GM18498 (cell line): ENCODE data around the gene COA6.
A peak's percentile ranks its signal among the peaks of the same experiment; 100 is the strongest.

Experiments
- ATAC-seq: cut with Tn5 transposase; IDR thresholded peaks from one replicate; pipeline ENCODE4 v1.9.1; 2021; ENCODE audit warnings: mild to moderate bottlenecking, moderate library complexity; ENCODE audit not compliant: unreplicated experiment

Gene COA6, protein sequence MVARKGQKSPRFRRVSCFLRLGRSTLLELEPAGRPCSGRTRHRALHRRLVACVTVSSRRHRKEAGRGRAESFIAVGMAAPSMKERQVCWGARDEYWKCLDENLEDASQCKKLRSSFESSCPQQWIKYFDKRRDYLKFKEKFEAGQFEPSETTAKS

DNA sequence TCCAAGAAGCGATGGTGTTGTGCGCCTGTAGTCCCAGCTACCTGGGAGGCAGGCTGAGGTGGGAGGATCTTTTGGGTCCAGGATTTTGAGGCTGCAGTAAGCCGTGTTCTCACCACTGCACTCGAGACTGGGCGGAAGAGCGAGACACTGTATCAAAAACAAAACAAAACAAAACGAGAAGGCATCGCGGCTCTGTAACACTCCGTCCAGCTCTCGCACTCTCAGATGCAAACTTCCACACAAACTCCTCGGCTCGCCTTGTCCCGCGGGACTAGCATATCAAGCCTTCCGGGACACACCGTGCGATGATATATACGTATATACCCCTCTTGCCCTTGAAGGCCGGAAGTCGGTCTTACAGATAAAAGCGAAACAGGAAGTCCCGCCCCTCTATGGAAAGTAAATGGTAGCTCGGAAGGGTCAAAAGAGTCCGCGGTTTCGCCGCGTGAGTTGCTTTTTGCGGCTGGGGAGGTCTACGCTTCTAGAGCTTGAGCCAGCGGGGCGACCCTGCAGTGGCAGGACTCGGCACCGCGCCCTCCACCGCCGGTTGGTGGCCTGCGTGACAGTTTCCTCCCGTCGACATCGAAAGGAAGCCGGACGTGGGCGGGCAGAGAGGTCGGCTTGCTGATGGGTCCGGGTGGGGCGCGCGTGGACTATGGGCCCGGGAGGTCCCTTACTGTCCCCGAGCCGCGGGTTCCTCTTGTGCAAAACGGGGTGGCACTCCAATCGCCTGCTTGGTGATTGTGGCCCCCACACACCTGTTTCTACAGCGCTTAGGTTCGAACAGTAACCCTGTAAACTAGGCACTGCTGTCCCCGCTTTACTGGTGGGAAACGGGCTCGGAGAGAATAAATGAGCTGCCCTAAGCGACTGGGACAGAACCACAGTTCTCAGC lies at the start of gene COA6:
COA6 (plus strand) TSS at position 393 of the 895 bp plus-strand sequence; CDS start at position 404, 11 bp downstream.
- ATAC-seq, result peak; percentile 92

DNA sequence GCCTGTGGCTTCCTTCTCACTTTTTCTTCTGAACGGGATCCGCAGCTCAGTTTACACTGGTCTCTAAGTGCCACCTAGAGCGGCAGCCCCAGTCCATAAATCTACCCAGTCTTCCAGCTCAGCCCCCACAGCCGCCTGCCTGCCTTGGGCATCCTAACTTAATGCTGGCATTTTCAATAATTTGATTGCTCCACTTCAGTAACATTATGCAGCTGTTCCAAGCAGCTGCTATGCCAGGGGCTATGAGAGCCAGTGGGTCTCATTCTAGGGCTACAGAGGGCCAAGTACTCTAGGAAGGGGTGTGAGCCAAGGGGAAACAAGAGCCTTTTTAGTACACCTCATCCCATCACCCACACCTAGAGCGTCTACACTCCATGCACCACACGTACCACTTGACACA lies 48.4 kb upstream of the COA6 start:
- ATAC-seq, result no peak

DNA sequence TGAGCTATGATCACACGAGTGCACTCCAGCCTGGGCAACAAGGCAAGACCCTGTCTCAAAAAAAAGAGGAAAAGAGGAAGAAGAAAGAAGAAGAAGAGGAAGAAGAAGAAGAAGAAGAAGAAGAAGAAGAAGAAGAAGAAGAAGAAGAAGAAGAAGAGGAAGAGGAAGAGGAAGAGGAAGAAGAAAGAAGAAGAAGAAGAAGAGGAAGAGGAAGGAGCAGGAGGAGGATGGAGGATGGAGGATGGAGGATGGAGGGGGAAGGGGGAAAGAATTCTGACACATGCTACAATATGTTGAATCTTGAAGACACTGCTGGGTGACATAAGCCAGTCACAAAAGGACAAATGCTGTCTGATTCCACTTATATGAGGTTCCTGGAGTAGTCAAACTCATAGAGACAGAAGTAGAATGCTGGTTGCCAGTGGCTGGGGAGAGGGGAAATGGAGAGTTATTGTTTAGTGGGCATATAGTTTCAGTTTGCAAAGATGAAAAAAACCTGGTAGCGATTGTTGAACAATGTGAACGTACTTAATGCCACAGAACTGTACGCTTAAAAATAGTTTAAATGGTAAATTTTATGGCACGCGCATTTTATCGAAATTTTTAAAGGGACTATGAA lies 47.3 kb upstream of the COA6 start:
- ATAC-seq, result peak; percentile 6

DNA sequence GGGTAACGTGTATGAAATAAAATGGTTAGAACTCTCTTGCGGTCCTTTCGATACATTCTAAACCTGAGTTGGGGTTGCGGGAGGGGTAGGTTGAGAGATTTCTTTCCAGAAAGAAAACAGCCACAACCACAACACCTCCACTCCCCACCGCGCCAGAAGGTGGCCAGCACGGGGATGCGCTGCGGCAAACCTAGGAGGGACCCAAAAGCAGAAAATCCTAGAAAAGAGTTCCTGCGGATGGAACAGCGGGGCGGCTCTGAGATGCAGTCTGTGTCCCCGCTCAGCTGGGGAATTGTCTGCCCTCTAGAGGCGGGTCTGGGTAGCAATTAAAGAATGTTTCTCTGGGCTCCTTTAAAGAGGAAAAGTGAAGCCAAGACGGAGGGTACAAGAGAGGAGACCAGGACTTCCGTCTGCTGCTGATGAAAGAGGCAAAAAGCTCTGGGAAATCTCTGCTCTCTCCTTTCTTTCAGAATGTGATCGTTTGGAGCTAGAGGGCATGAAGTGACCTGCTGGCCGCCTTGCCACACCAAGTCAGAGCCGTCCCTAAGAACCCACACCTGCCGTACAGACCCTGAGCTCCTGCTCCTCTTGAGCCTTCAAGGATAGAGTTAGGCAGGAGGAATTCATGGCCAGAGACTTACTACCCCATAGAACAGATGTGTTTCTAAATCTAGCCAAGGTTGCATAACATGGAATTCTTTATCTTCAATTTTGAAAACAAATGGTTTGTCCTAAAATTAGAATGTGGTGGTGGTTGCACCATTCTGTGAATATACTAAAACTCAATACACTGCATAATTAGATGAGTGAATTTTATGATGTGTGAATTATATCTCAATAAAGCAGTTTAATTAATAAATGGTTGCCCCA lies 46.5 kb upstream of the COA6 start:
- peak; percentile 81 for ATAC-seq

DNA sequence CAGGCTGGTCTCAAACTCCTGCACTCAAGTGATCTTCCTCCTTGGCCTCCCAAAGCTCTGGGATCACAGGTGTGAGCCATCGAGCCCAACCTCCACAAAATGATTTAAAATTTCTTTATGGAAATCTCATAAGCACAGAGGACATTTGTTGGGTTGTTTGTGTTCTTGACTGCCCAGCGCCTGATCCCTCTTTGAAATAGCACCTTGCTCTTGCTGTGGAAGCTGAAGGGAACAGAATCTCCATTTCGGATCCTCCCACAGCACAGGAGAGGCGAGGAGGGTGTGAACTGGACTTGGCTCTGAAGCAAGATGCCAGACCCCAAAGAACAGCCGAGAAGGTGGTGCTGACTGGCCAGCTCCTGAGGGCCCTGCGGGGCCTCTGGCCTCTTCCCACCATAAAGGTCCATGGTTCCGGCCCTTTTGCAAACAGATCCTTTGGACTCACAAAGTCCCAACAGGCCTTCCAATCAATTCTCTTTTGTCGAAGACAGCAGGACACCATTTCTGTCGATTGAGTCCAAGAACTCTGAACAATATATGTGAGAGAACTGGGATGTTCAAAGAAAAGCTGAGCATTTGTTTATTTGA lies 45.6 kb upstream of the COA6 start:
- ATAC-seq, result no peak

DNA sequence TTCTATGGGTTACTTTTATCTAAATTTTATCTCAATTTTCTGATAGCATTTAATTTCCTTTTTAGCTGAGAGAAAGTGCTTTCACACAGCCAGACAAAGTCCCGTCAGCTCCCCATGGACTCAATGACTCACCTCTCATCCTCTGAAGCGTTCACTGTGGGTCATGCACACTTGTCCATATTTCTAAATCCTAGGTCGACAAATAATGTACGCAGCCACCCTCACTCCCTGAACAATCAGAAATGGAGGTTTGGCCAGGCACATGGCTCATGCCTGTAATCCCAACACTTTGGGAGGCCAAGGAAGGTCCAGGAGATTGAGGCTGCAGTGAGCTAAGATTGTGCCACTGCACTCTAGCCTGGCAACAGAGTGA lies 42.4 kb upstream of the COA6 start:
- ATAC-seq, result no peak

DNA sequence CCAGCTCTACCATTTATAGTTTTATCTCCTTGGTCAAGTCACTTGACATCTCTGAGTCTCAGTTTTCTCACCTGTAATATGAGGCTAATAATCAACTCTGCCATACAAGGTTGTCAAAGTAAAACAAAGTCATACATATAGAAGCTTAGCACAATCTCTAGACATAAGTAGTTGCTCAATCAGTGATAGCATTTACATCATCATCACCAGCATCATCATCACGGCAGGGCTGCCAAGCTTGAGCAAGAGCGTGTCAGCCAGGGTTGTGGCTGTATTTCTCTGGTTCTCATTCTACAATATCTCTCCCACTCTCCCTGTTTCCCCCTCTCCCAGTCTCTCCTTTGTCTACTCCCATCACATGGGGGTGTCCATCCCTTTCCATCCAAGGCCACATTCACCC lies 41.7 kb upstream of the COA6 start:
- no peak for ATAC-seq

DNA sequence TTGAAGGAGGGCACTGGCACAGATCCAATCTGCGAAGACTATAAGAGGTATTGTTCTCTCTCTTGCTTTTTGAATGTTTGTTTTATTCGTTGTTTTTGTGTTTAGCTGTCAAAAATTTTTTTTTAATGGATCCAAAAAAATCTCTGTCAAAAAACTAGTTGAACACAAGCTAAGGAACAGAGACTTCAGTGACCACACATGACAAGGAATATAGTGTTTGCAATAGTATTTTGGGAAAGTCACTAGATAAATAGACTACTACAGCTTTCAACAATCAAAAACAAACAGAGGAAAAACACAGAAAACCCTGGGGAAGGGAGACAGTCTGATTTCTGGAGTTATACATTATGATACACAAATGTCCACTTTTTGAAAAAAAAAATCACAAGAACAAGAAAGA lies 36.9 kb upstream of the COA6 start:
- ATAC-seq, result no peak

DNA sequence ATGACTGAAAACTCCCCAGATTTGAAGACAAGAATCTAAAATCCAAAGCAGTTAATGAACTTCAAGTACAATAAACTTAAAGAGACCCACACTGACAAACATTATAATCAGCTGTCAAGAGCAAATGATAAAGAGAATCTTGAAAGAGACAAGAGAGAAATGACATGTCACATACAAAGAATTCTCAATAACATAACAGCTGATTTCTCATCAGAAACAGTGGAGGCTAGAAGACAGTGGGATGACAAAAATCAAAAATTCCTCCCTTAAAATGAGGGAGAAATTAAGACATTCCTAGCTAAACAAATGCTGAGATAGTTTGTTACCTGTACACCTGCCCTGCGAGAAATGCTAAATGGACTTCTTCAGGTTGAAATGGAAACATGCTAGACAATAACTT lies 36.0 kb upstream of the COA6 start:
- no peak for ATAC-seq

DNA sequence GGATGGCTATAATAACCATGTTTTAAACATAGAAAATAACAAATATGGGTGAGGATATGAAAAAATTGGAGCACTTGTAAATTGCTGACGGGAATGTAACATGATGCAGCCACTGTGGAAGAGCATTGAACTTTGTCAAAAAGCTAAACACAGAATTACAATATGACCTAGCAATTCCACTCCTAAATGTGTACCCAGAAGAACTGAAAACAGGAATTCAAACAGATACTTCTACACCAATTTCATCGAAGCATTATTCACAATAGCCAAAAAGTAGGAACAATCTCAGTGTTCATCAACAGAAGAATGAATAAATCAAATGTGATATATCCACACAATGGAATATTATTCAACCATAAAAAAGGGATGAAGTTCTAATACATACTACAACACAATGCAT lies 32.7 kb upstream of the COA6 start:
- no peak for ATAC-seq

DNA sequence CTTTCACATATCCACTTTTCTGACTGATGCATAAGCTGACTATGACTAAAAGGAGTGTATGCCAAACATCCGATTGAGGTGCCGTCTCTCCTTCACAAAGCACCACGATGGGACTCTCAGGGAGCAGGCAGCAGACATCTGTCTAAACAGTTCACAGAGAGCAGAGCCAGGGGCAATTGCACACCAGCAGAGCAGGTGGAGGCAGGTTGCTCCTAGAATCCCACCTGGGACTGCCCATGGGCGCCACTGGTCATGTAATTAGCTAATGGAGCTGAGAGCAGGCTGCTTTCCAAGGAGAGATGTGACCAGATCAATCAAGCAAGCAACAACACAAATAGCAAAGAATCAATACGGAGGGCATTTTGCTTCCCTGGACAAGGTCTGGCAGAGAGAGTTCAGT lies 30.5 kb upstream of the COA6 start:
- ATAC-seq, result no peak

DNA sequence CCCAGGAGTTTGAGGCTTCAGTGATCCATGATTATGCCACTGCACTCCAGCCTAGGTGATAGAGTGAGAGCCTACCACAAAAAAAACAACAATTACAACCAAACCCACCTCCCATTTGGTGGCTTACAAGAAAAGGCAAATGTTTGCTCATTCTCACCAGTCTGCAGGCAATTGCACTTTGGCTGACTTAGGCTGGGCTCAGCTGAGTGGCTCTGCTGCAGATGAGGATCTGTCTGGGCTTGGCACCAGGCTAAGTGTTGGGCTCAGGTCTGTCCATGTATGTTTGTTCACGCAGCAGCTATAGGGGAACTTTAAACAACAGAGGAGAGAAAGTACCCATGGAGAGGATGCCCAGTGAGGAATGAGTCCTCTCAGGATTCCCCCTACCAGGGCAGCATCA lies 28.0 kb upstream of the COA6 start:
- ATAC-seq, result no peak

DNA sequence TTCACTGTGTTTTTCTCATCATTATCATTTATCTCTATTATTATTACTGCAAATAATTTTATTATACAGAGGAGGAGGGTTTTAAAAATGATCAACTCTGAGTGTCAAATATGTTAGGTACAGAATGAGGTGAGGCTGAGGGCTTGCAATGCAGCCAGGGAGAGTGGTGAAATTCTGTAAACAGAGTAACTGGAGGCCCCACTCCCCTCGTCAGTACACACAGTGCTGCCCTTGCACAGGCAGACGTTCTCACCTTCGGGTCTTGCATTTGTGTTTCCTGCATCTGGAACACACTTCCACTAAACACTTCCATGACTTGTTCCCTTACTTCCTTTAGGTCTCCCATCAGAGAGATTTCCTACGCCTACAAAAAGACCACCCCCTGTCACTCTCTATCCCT lies 24.3 kb upstream of the COA6 start:
- no peak for ATAC-seq

DNA sequence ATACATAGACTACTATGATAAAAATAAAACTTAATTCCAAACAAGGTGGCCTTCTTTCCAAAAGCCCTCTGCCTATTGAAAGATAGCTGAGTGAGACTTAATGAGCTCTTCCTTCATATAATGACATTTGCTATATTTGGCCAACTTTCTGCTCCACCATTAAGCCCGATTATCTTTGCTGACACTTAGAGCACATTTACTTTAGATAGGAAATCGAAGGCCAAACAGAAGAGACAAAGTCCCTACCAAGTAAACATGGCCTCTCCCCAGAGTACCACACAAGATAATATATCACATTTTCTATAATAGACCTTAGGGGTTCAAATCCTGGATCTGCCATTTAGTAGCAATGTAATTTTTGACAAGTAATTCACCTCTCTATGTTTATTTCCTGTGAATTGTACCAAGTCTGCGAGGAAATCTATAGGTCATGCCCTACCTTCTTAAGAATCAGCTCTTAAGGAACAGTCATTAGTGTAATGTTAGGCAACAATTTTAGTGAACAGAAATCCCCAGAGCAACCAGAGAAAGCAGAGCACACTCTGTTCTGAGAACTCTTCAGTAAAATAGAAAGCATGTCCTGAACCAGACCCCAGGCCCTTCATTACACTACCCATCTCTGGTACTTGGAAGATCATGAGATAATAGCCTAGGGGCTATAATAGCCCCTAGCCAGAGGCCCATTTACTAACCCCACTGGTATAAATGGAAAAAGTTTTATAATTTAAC lies 17.3 kb upstream of the COA6 start:
- ATAC-seq, result no peak

DNA sequence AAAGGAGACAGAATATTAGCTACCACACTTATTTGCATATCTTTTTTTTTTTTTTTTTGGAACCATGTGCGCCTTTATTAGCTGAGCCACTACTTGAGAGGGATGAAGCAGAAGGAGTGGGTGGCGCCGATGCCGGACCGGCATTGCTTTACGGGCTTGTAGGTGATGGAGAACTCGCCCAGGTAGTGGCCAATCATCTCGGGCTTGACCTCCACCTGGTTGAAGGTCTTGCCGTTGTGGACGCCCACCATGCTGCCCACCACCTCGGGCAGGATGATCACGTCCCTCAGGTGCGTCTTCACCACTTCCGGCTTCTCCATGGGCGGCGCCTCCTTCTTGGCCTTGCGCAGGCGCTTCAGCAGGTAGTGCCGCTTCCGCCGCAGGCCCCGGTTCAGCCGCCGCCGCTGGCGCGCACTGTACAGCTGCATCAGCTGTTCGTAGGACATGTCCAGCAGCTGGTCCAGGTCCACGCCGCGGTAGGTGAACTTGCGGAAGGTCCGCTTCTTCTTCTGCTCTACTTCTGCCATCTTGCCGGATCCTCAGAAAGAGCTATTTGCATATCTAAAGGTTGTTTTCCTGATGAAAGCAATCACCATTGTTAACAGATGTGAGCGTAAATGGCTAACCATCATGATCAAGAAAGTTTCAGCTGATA lies 16.5 kb upstream of the COA6 start:
- peak; percentile 66 for ATAC-seq

DNA sequence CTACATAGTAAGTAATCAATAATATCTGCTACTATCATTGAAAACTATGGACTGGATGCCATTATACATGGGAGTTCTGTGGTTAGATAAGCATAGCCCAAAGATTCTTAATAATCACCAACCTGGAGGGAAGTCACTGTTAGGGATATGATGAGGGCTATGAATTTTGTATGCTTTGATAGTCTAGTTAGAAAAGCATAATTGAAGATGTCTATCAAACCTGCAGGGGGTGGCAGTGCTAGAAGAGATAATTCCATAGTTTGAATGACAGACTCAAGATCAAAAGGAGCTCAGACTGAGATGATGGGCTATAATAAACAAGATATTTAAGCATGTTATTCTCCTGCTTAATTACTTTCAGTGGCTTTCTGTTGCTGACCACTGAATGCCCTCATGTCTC lies 15.4 kb upstream of the COA6 start:
- ATAC-seq, result no peak

DNA sequence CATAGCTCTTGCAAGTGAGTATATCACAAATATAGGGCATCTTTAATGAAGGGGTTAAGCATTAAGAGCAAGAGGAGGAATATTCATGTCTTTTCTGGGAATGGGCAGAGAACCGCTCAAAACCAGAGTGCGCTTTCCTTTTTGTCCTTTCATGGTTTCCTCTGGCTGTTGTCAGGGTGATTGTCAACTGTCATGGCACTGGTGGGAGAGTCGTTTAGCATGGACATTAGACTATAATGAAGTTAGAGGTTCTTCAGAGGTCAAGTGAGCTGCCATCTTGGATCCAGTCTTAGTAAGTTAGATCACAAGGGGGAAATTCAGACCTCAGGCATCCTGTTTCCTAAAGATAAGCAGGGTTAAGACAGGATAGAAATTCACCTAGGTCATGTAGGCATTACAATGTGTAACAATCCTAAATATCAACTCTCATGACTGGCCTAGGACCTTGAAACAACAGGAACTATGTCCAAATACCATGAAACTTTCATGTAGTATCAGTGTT lies 12.1 kb upstream of the COA6 start:
- ATAC-seq, result no peak

DNA sequence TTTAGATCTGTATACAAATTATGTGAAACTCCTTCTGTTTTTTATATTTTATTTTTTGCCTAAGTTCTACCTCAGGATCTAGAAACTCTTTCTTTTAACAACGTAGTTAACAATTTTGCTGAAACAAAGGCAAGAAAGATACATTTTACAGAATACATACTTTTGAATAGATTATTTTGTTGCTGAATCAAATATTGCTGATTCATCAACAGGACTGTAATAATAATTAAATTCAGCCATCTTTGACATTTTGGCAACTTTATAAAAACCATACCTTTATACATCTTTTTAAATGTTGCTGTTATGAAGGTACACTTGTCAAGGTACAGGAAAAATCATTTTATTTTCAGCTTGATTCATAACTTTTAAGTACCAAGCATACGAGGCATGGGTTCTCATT lies 10.7 kb upstream of the COA6 start:
- no peak for ATAC-seq

DNA sequence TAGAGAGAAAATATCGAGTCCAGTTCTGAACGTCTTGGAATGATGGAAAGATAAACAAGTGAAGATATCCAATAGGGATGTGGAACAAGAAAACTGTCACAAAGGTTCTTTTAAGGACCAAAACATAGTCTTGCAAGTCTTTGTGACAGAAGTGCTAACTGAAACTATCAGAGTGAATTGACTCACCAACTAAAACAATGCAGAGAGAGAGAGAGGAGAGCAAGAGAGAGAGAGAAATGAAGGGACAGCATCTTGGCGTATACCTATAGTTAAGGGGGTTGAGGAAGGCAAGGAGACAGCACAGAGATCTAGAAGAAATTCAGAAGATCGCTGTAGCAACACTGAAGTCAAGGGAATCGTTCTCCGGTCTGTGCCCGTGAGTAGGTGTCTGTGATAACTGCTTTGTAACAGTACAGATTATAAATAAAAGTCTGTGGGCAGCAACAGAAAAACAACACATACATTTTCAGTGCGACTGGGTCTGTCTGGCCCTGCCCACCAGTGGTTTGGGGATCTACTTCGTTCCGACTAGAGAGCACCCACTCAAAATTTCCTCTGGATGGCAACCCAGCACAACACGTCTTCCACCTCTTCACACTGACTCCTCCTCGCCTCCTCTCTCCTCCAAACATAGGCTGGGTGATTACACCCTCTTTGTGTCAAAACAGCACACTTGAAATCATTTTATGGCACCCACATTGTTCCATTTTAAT lies 4.8 kb upstream of the COA6 start:
- ATAC-seq, result no peak
